HG02973 (cell line): ENCODE results near the gene POLD3.

Experiments
- ATAC-seq: cut with Tn5 transposase; IDR thresholded peaks from one replicate; pipeline ENCODE4 v1.9.1; 2021; ENCODE audit warnings: moderate library complexity; ENCODE audit not compliant: unreplicated experiment

The POLD3 gene

DNA sequence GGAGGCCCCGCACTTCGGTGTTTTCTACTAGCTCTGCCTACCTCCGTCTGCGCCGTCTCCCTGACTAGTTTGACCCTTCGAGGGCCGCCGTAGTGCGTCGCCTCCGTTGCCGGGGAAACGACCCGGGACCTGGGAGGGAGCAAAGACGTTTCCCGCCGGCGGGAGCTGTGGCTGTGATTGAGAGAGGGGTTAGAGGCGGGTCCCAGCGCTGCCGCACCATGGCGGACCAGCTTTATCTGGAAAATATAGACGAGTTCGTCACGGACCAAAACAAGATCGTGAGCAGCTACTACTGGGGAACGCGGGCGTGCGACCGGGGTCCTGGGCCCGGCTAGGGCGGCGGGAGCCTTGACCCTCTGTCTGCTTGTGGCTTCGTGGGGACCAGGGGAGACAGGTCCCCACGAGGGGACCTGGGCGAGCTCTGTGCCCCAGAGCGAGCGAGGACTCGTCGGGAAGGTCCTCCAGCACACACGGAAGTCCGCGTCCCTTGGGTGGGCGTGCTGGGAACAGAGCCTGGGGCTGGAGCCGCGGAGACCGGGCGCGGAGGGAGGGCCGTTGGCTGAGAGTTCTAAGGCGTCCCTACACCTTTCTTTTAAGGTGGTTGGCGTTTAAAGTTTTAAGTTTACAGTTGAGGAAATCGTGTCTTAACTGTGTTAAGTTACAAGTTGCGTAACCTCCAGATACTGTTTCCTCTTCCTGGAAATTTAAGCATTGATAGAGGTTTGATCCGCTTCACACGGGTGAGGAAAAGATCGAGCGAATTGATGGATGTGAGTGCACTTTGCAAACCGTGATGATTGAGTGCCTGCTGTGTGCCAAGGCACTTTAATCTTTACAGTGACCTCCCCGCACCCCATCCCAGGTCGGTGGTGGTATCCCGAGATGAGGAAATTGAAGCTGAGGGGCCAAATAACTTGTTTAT lies at the start of gene POLD3:
Gene POLD3, plus strand, starts transcription at position 142 of the 922 bp plus-strand sequence. Its CDS starts 77 bp downstream, at position 219.
- ATAC-seq: peak; percentile 92

- ATAC-seq: no peak
Measured at GRCh38 chr11:74543991-74544390, 48.4 kb upstream of the POLD3 start.

- ATAC-seq: no peak
Measured at GRCh38 chr11:74546752-74547151, 45.6 kb upstream of the POLD3 start.

DNA sequence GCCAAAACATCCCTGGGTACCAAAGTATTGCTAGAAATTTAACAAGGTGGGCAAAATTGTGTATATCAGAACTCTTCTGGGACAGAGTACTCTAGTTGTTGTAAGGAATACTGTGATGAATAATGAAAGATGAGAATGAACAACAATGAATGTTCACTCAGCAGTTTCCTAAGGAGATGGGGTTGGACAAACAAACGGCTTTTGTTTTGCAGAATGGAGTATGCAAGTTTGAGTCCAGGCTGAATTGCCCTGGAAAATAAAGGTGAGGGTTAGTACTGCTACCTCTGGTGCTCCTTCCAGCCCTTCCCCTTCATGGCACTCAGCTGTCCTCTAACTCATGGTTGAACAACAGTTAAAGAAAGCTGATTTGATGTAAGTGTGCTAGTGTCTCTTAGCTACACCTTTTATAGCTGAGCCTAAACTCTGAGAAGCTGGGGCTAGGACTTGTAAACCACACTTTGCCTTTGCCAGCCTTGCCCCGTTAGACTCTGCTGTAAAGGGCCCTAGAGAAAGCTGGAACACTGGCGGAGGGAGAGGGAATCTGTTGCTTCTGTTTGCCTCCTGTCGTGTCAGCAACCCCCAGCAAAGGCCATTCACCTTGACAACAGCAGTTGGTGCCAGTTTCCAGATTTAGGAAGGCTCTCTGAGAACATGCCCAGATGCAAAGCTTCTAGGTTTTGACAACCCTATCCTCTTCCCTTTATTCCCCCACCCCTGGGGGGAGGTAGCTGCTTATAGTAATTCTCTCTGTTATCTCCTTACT lies 41.2 kb upstream of the POLD3 start:
- no peak for ATAC-seq

- ATAC-seq: no peak
Measured at GRCh38 chr11:74551754-74552145, 40.6 kb upstream of the POLD3 start.

- no peak for ATAC-seq
Measured at GRCh38 chr11:74557526-74557925, 34.9 kb upstream of the POLD3 start.

GRCh38 chr11:74559110-74559933 lies 33.1 kb upstream of the POLD3 start:
- ATAC-seq: no peak

DNA sequence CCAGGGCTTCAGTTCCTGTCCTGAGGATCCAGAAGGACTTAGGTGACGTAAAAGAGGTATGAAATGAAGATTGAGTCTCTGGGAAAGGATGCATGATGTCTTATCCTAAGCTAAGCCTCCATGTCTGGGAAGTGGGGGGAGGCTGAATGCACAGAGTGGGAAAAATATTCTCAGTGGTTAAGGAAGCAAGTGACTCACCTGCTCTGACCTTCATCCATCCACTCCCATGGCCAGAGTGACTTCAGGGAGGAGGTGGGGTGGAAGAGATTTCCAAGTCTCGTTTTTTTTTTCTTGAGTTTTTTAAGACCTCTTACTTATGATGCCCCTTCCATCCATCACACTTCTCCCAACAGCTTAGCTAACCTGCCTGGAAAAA lies 32.5 kb upstream of the POLD3 start:
- ATAC-seq: no peak

DNA sequence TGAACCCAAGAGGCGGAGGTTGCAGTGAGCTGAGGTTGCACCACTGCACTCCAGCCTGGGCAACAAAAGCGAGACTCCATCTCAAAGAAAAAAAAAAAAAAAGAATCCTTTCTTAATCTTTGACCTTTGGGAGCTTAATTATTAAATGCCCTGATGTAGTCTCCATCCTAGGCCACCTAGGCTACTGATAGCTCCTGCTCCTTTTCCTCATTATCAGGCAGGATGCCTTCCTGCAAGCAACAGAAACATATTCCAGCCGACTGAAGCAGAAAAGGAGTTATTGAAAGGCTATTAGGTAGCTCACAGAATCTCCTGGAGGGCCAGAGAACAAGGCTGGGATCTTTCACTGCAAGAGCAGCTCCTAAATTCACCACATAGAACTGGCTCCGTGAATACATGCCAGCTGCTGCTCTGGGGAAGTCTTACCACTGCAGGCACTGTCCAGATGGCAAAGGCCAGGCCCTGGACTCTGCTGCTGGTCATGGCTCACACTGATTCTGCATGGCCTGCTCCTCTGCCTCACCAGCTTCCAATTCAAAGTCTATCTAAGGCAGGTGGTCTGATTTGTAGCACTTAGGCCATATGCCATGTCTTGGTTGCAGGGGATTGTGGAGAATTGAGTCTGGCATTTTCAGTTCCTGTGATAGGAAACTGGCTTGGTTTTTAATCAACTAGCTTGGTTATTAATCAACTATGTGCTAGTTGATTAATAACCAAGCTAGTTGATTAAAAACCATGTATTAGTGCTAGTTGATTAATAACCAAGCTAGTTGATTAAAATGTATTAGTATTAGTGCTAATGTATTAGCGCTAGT lies 26.0 kb upstream of the POLD3 start:
- no peak for ATAC-seq

- no peak for ATAC-seq
Measured at GRCh38 chr11:74568028-74568427, 24.4 kb upstream of the POLD3 start.

- no peak for ATAC-seq
Measured at GRCh38 chr11:74570266-74571061, 21.9 kb upstream of the POLD3 start.

DNA sequence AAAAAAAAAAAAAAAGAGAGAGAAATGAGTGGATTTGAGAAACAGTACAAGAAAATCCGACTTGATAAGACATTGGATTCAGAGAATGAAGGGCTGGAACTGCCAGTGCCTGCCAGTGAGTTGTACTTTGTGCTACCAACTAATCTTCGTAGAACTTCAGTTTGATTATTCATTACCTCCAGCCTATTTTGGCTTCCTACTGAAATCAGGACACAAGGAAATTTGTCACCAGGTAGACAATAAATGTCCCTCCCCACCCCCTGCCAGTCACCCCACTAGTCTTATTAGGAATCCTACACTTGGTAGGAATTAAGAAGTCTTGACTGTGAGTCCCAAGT lies 21.4 kb upstream of the POLD3 start:
- ATAC-seq: no peak

- no peak for ATAC-seq
Measured at GRCh38 chr11:74572349-74572748, 20.0 kb upstream of the POLD3 start.

GRCh38 chr11:74574563-74574962 lies 17.8 kb upstream of the POLD3 start:
- no peak for ATAC-seq

DNA sequence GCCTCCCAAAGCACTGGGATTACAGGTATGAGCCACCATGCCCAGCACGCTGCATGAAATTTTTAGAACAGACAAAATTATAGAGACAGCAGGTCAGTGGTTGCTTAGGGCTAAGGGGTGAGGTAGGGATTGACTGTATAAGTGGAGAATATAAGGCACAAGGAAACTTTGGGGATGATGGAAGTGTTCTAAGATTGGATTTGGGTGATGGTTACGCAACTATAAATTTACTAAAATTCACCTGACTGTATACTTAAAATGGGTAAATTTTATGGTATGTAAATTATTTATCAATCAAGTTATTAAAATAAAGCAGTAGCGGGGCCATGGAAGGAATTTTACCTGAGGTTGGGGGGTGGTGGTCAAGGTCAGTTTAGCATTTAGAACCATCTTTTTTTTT lies 16.4 kb upstream of the POLD3 start:
- no peak for ATAC-seq

DNA sequence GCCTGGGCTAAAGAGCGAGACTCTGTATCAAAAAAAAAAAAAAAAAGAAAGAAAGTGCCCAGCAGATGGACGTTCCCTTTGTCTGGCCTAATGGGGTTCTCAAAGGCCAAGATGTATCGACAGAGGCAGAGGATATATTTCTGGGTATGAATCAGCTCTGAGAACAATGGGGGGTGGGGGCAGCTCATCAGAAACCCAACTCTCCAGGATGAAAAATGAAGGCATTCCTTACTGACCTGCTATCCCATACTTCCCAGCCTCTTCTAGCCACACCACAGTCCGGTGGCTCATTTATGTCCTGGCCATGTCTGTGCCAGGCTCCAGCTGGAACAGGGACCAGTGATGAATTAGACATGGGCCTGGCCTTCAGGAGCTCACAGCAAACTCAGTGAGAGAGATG lies 15.2 kb upstream of the POLD3 start:
- no peak for ATAC-seq

DNA sequence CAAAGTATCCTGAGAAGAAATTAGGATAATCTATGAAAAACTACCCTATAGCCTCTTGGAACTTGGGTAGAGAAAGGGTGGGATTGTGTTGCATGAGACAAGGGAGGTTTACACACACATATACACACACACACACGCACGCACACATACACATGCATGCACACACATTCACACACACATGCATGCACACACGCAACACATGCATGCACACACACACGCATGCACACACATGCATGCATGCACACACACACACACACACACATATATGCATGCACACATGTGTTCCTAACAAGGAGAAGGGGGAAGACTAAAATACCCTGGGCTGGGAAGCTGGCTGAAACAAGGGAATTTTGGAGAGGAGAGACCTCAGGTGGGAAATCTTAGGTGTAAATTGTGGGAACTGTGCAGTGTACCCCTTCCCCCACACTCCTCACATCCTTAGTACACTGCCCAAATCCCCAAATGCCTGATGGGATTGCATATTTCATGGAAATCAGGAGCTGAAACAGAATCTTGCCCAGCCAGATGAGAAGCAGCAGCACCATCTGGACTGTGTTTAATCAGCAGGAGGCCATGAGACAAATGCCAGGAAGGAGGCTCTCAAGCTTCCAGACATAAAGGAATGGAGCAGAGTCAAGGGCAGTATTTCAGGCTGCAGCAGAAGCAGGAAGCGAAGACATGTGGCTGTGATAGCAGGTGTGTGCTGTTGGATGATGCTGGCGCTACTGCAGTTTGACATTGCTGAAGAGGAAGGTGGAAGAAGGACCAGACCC lies 14.6 kb upstream of the POLD3 start:
- no peak for ATAC-seq

GRCh38 chr11:74579577-74580270 lies 12.7 kb upstream of the POLD3 start:
- ATAC-seq: no peak
